IPS DF 19.7 (cell line): ENCODE measurements around the gene DUSP12.

Source experiments
- DNase-seq: peaks from one replicate; pipeline ENCODE4 v3.0.0-alpha.2; 2013; ENCODE audit warnings: low read depth, low spot score

Gene DUSP12

GRCh38 chr1:161770250-161770649 is 20.7 kb downstream of the DUSP12 start:
- no peak for DNase-seq

GRCh38 chr1:161771161-161771560 is 21.6 kb downstream of the DUSP12 start:
- DNase-seq, result no peak

GRCh38 chr1:161771973-161772372 is 22.4 kb downstream of the DUSP12 start:
- no peak for DNase-seq

GRCh38 chr1:161772397-161772796 is 22.8 kb downstream of the DUSP12 start:
- DNase-seq, result no peak

- DNase-seq, result no peak
Observed at GRCh38 chr1:161773791-161774190, 24.2 kb downstream of the DUSP12 start.

- no peak for DNase-seq
Observed at GRCh38 chr1:161777261-161777660, 27.7 kb downstream of the DUSP12 start.

- no peak for DNase-seq
Observed at GRCh38 chr1:161778522-161778921, 28.9 kb downstream of the DUSP12 start.

- DNase-seq, result no peak
Observed at GRCh38 chr1:161779393-161779792, 29.8 kb downstream of the DUSP12 start.

GRCh38 chr1:161781995-161782394 is 32.4 kb downstream of the DUSP12 start:
- no peak for DNase-seq

- no peak for DNase-seq
Observed at GRCh38 chr1:161782886-161783285, 33.3 kb downstream of the DUSP12 start.

GRCh38 chr1:161784968-161785367 is 35.4 kb downstream of the DUSP12 start:
- DNase-seq, result no peak

- no peak for DNase-seq
Observed at GRCh38 chr1:161787355-161787754, 37.8 kb downstream of the DUSP12 start.

GRCh38 chr1:161790587-161791317 is 41.2 kb downstream of the DUSP12 start:
- DNase-seq, result no peak

- no peak for DNase-seq
Observed at GRCh38 chr1:161791904-161792655, 42.5 kb downstream of the DUSP12 start.

GRCh38 chr1:161792740-161793139 is 43.2 kb downstream of the DUSP12 start:
- DNase-seq, result peak; percentile 1

GRCh38 chr1:161799792-161800191 is 50.2 kb downstream of the DUSP12 start:
- no peak for DNase-seq

- peak; percentile 12 for DNase-seq
Observed at GRCh38 chr1:161801955-161802354, 52.4 kb downstream of the DUSP12 start.

- no peak for DNase-seq
Observed at GRCh38 chr1:161803181-161803580, 53.6 kb downstream of the DUSP12 start.

GRCh38 chr1:161805399-161806197 is 56.0 kb downstream of the DUSP12 start:
- DNase-seq, result no peak
